Kidney epithelial cell (primary cell): ENCODE measurements around the gene CCL21. TPM values are rescaled to one million over a fixed set of nuclear protein-coding genes. Genes with fewer than 3 reads are reported as not detected.
"Not testable (repeated sequence)": the region's sequence is repeated elsewhere in the genome, so short reads cannot be mapped to it uniquely, and the experiment has no call there.

ENCODE experiments used
- DNase-seq: peaks from one replicate; pipeline ENCODE4 v3.0.0-alpha.2; 2010; ENCODE audit warnings: low read depth
- H3K27me3 ChIP-seq: 2 replicates; pipeline ENCODE4 v1.6.0; 2011; ENCODE audit warnings: low read length; ENCODE audit not compliant: control insufficient read depth, insufficient read depth
- H3K36me3 ChIP-seq: 2 replicates; pipeline ENCODE4 v1.5.1; 2011; ENCODE audit warnings: low read length; ENCODE audit not compliant: control insufficient read depth, insufficient read depth
- H3K4me3 ChIP-seq: 2 replicates; pipeline ENCODE4 v1.5.1; 2011; ENCODE audit warnings: low read depth, mild to moderate bottlenecking, control low read depth, low read length
- total RNA-seq: library from RNA; depleted of rRNA; stranded (reverse); fragments of >200 nt; gene quantifications from 2 replicates; pipeline ENCODE4 v1.2.3, GENCODE V29; 2015
- TF ChIP-seq, protein P1 (sequence below): IDR thresholded peaks from 2 replicates; pipeline ENCODE4 v1.5.1; 2011; ENCODE audit warnings: mild to moderate bottlenecking, moderate library complexity, low read length, control low read depth, inconsistent platforms; ENCODE audit not compliant: insufficient read depth, poor library complexity, severe bottlenecking

CCL21 gene
- total RNA-seq, 1 donor from 2014 or later: not detected

- Histone ChIP-seq H3K4me3 (no peak overlapping the region), H3K27me3 (no peaks in the 10 kb centered on the region), H3K36me3 (no peaks in the 10 kb centered on the region)
- TF ChIP-seq, protein P1, sequence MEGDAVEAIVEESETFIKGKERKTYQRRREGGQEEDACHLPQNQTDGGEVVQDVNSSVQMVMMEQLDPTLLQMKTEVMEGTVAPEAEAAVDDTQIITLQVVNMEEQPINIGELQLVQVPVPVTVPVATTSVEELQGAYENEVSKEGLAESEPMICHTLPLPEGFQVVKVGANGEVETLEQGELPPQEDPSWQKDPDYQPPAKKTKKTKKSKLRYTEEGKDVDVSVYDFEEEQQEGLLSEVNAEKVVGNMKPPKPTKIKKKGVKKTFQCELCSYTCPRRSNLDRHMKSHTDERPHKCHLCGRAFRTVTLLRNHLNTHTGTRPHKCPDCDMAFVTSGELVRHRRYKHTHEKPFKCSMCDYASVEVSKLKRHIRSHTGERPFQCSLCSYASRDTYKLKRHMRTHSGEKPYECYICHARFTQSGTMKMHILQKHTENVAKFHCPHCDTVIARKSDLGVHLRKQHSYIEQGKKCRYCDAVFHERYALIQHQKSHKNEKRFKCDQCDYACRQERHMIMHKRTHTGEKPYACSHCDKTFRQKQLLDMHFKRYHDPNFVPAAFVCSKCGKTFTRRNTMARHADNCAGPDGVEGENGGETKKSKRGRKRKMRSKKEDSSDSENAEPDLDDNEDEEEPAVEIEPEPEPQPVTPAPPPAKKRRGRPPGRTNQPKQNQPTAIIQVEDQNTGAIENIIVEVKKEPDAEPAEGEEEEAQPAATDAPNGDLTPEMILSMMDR: no peak
- DNase-seq: no peak
Observed at GRCh38 chr9:34723141-34723540, 13.2 kb upstream of the CCL21 start.

DNA sequence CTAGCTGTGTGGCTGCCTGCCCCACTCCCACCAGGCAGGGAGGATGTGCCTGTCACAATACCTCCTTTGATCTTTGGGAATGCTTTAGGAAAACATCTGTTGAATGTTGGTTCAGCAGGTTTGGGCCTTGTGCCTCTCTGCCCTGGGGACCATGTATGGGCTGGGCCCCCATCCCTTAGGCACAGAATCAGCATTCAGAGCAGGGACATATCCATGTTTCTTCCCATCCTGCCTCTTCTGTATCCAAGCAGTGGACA is 9.8 kb upstream of the CCL21 start:
- not testable (repeated sequence) for H3K4me3 ChIP-seq, DNase-seq, H3K36me3 ChIP-seq, H3K27me3 ChIP-seq

- DNase-seq: no peak
- H3K36me3 ChIP-seq: no peaks in the 10 kb centered on the region
- H3K27me3 ChIP-seq: no peaks in the 10 kb centered on the region
- no peak overlapping the region for H3K4me3 ChIP-seq
- TF ChIP-seq, protein P1: no peak
Observed at GRCh38 chr9:34719021-34719768, 9.3 kb upstream of the CCL21 start.

DNA sequence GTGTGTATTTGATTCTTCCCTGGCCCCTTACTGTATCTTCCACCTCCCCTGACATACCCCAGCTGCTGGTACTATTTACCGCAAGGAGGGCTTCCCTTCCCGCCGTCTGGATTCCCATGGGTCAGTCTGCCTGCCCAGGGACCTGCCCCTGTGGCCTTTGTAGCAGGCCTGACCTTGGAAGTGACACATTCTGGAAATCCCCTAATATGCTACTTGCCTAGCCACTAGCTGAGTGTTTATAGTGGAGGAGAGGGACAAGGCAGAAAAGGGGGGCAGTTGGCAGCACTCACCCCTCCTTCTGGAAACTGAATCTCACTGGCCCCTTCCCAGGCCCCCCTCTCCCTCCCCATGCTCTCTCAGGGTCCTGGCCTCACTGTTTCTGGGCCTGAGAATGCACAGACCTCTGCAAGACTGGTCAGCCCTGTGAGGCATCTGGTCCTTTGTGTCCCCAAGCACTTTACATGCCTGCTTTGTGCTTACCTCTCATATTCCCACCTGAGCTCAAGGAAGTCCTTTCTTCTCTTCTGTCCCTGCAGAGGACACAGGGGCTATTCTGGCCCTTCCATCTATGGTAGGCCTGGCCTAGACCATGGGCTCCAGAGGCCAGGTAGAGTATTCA is 8.2 kb upstream of the CCL21 start:
- Histone ChIP-seq H3K27me3 (peaks cover 2% of the 10 kb centered on the region), H3K36me3 (no peaks in the 10 kb centered on the region), H3K4me3 (no peak overlapping the region)
- TF ChIP-seq, protein P1: no peak
- no peak for DNase-seq

- no peak for DNase-seq
- peaks cover 2% of the 10 kb centered on the region for H3K27me3 ChIP-seq
- no peaks in the 10 kb centered on the region for H3K36me3 ChIP-seq
Observed at GRCh38 chr9:34716711-34717110, 6.8 kb upstream of the CCL21 start.

DNA sequence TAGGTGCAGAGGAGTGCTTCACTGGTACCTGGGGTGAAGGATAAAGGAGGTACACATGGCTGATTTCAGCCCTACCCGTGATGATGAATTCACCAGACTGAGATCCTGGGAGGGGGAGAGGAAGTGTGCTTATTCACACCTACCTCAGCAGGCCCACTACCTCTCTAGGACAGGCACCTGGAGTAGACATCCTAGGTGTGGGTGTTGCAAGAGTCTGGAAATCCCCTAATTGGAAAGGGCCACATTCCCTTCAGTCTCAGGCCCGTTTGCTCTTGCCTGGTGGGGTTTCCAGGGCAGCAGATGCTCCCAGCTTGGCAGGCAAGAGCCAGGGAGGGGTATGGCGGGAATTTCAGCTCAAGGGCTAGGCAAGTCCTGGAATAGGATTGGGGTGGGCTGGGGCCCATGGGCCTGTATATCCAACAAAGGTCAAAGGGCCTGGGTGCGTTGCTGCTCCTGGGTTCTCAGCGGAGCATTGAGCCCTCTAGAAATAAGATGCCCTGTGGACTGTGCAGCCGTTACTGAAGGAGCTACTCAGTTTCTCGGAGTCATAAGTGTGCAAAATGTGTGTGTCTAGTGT is 5.8 kb upstream of the CCL21 start:
- Histone ChIP-seq H3K27me3 (peaks cover 2% of the 10 kb centered on the region), H3K36me3 (no peaks in the 10 kb centered on the region), H3K4me3 (no peak overlapping the region)
- DNase-seq: no peak
- TF ChIP-seq, protein P1: no peak

More at GRCh38 chr9:34716711-34717110, 6.8 kb upstream of the CCL21 start:
- no peak overlapping the region for H3K4me3 ChIP-seq
- TF ChIP-seq, protein P1: no peak
